ENCODE measurements around the gene PLA2G2C.

Gene PLA2G2C

DNA sequence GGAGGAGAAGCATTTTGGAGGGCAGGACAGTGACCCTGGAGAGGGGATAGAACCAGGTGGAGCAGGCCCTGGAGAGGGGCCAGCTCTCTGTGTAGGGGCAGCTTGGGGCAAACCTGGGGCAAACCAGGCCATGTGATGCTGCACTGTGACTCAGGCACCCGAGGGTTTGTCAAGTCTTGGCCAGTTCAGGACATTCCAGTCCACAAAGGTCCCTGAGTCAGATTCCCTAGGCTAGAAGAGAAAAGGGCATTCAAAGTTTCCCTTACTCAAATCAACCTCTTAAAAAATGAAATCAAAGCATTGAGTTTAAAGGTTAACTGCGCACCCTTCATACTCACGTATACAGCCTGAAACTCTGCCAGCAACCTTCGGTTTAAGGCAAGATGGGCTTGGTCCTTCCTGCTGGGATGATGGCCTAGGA, 25.2 kb upstream of the PLA2G2C start:
- TF ChIP-seq HDGF (IDR thresholded peaks at IDR 0.05; ENCODE audit: borderline replicate concordance) (no peak), CTBP1 (IDR thresholded peaks at IDR 0.05; ENCODE audit: borderline replicate concordance) (no peak), FOXA1 (IDR thresholded peaks at IDR 0.05) (no peak)
- ChIA-PET CTCF (no interaction called here), POLR2A (no interaction called here)
- DNase-seq (ENCODE audit: extremely low spot score) = no peak

DNA sequence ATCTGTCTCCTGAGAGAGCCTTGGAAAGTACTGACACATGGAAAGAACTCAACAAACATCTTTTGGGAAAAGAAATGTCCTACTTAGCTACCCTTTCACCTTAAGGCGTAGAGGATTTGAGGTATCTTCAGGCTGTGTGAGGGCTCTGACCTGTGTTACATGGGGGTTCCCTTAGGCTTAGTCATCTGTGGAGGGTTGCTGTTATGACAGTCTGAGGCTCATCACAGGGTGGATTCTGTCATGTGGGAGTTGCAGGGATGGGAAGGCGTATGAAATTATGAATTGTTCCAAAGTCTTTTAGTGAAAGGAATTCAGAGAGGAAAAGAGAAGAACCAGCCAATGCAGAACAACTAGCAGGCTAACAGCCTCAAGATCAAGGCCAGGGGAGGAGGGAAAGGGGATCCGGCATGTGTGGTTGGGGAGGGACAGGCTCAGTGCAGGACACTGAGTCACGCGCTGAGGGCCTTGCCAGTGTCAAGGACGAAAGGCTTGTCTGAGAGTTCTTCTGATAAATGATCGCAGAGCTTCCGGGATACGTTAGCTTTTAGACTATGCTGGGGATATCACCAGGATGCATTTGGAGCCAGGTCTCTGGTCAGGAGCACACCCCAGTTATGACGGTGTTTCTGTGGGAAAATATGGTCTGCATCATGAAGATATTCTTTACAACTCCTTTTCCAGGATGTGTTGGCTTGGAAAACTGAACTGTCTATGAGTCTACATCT, 24.6 kb upstream of the PLA2G2C start:
- DNase-seq (ENCODE audit: extremely low spot score) = no peak
- no peak for TF ChIP-seq FOXA1 (IDR thresholded peaks at IDR 0.05)
- POLR2A ChIA-PET = no interaction called here
- CTCF ChIA-PET = no interaction called here

DNA sequence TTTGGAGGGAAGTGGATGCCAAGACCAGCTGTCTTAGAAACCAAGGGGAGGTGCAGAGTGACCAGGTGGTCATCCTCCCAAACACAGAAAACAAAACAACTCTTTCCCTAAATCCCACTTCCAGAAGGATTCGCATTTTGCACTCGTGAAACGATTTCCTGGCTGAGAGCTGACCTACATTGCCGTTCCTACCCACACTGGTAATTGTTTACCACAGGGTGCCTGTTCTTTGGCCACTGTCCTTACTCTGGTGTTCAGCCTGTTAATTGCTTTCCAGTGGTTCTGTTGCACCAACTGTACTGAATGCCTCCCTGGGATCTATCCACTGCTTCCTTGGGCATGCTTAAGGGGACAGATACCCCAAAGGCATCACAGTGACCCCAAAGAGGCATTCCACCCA, 23.2 kb upstream of the PLA2G2C start:
- TF ChIP-seq FOXK2 (IDR thresholded peaks at IDR 0.05) (no peak), LEF1 (IDR thresholded peaks at IDR 0.05; ENCODE audit: borderline replicate concordance) (no peak), BHLHE40 (IDR thresholded peaks at IDR 0.05; ENCODE audit: borderline replicate concordance) (no peak), ZNF384 (IDR thresholded peaks at IDR 0.05) (no peak), FOXA1 (IDR thresholded peaks at IDR 0.05) (no peak), CTBP1 (IDR thresholded peaks at IDR 0.05; ENCODE audit: borderline replicate concordance) (no peak)
- TF ChIP-seq, protein P1, sequence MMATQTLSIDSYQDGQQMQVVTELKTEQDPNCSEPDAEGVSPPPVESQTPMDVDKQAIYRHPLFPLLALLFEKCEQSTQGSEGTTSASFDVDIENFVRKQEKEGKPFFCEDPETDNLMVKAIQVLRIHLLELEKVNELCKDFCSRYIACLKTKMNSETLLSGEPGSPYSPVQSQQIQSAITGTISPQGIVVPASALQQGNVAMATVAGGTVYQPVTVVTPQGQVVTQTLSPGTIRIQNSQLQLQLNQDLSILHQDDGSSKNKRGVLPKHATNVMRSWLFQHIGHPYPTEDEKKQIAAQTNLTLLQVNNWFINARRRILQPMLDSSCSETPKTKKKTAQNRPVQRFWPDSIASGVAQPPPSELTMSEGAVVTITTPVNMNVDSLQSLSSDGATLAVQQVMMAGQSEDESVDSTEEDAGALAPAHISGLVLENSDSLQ (IDR thresholded peaks at IDR 0.05) = no peak
- CTCF ChIA-PET = no interaction called here
- DNase-seq (ENCODE audit: extremely low spot score) = no peak
- POLR2A ChIA-PET = no interaction called here

DNA sequence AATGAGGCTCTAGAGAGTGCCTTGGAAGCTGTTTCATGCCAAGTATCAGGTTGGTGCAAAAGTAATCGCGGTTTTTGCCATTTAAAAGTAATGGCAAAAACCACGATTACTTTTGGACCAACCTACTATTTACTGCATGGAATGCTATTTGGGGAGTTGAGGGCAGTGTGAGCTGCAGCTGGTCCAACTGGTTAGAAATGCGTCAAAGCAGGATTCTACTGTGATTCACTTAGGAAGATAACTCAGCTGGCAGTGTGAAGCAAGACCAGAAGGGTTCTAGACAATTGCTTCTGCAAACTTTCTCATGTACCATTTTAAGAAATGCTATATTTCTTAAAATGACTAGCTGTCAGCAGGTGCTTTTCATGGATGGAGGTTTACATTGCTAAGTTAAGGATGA, 21.2 kb upstream of the PLA2G2C start:
- POLR2A ChIA-PET = no interaction called here
- no peak for DNase-seq (ENCODE audit: extremely low spot score)
- CTCF ChIA-PET = no interaction called here
- TF ChIP-seq TARDBP (IDR thresholded peaks at IDR 0.05) (no peak), BHLHE40 (IDR thresholded peaks at IDR 0.05; ENCODE audit: borderline replicate concordance) (no peak), FOXM1 (IDR thresholded peaks at IDR 0.05; ENCODE audit: borderline replicate concordance) (no peak), ARNT (IDR thresholded peaks at IDR 0.05) (no peak), SP1 (IDR thresholded peaks at IDR 0.05) (no peak), LEF1 (IDR thresholded peaks at IDR 0.05; ENCODE audit: borderline replicate concordance) (no peak), FOXA1 (IDR thresholded peaks at IDR 0.05) (no peak)

DNA sequence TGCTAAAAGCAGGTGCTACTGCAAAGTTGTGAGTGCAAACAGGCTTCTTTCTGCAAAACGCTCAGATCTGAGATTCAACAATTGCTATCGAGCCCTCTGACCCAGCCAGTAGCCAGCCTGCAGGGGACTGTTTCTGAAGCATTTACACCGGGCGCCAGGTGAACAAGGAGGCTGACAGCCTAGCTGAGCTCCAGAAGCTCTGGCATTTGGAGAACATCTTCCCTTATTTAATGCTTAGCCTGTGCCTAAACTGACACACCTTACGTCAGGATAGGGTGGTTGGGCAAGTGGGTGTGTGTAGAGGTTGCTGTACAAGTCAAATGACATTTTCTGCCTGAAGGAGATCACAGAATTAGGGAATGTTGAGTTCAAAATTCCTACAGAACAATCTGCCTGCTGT, 15.8 kb upstream of the PLA2G2C start:
- DNase-seq (ENCODE audit: extremely low spot score) = no peak
- CTCF ChIA-PET = no interaction called here
- POLR2A ChIA-PET = interaction anchor here (0.6 kb wide), 1 partner anchor 30 kb away, joined by 3 read pairs; no protein-coding TSS in a partner anchor
- TF ChIP-seq BHLHE40 (IDR thresholded peaks at IDR 0.05; ENCODE audit: borderline replicate concordance) (no peak), NFRKB (IDR thresholded peaks at IDR 0.05) (no peak), CTBP1 (IDR thresholded peaks at IDR 0.05; ENCODE audit: borderline replicate concordance) (no peak), ARNT (IDR thresholded peaks at IDR 0.05) (no peak), FOXA1 (IDR thresholded peaks at IDR 0.05) (no peak), HDGF (IDR thresholded peaks at IDR 0.05; ENCODE audit: borderline replicate concordance) (no peak), SUZ12 (IDR thresholded peaks at IDR 0.05) (no peak), SP1 (IDR thresholded peaks at IDR 0.05) (no peak), ZNF384 (IDR thresholded peaks at IDR 0.05) (no peak), ELF4 (IDR thresholded peaks at IDR 0.05) (no peak), FOXK2 (IDR thresholded peaks at IDR 0.05) (no peak), LEF1 (IDR thresholded peaks at IDR 0.05; ENCODE audit: borderline replicate concordance) (no peak), FOXM1 (IDR thresholded peaks at IDR 0.05; ENCODE audit: borderline replicate concordance) (no peak), TARDBP (IDR thresholded peaks at IDR 0.05) (no peak), L3MBTL2 (conservative IDR thresholded peaks at IDR 0.05) (no peak)
- TF ChIP-seq, protein P1 (IDR thresholded peaks at IDR 0.05) = no peak

DNA sequence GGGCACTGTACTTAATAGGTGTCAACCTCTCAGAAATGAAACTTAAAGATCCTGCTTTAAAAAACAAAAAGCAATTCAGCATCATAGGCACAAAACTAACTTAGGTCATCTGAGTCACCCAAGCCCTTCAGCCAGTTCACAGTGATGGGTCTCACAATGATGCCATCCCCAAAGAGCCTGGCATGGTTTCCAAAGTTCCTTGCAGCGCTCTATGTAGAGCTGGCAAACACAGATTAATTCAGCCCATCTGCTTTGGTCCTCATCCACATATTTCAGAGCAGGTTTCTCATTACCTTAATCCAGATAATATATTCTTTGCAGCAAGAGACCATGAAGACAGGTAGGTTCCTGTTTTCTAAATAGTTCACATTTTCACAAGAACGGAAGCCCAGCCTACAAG, 14.6 kb upstream of the PLA2G2C start:
- ChIA-PET POLR2A (no interaction called here), CTCF (no interaction called here)
- DNase-seq (ENCODE audit: extremely low spot score) = no peak
- TF ChIP-seq ARNT (IDR thresholded peaks at IDR 0.05) (no peak), BHLHE40 (IDR thresholded peaks at IDR 0.05; ENCODE audit: borderline replicate concordance) (no peak), FOXM1 (IDR thresholded peaks at IDR 0.05; ENCODE audit: borderline replicate concordance) (no peak), TARDBP (IDR thresholded peaks at IDR 0.05) (no peak), LEF1 (IDR thresholded peaks at IDR 0.05; ENCODE audit: borderline replicate concordance) (no peak), FOXA1 (IDR thresholded peaks at IDR 0.05) (no peak), ZNF384 (IDR thresholded peaks at IDR 0.05) (no peak), HDGF (IDR thresholded peaks at IDR 0.05; ENCODE audit: borderline replicate concordance) (no peak), CTBP1 (IDR thresholded peaks at IDR 0.05; ENCODE audit: borderline replicate concordance) (no peak)

DNA sequence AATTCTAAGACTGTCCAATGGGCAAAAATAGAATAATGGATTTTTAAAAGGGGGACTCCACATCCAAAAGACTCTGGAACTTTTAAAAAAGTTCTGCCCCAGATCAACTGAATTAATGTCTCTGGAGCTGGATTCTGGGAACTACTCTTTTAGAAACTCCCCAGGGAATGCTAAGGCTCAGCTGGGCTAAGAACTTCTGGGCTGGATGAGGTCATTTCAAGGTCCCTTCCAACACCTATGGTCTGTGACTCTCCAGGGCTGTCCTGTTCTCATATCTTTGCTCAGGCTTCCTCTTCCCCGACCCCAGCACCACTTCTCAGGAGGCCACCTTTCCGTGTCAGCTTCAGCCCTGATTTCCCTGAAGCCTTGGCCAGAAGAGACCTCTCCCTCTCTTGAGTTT, 13.5 kb upstream of the PLA2G2C start:
- ChIA-PET POLR2A (no interaction called here), CTCF (no interaction called here)
- DNase-seq (ENCODE audit: extremely low spot score) = no peak
- TF ChIP-seq ARNT (IDR thresholded peaks at IDR 0.05) (no peak), TARDBP (IDR thresholded peaks at IDR 0.05) (no peak), BHLHE40 (IDR thresholded peaks at IDR 0.05; ENCODE audit: borderline replicate concordance) (no peak), FOXA1 (IDR thresholded peaks at IDR 0.05) (no peak), SP1 (IDR thresholded peaks at IDR 0.05) (no peak), FOXK2 (IDR thresholded peaks at IDR 0.05) (no peak), SUZ12 (IDR thresholded peaks at IDR 0.05) (no peak), HDGF (IDR thresholded peaks at IDR 0.05; ENCODE audit: borderline replicate concordance) (no peak)
